NCI-H1092 (cell line): ENCODE measurements around the gene ASAH2B.

Experiments
- DNase-seq: peaks from one replicate; lab custom pipeline; 2025; lab: John Stamatoyannopoulos, UW

ASAH2B gene

DNA sequence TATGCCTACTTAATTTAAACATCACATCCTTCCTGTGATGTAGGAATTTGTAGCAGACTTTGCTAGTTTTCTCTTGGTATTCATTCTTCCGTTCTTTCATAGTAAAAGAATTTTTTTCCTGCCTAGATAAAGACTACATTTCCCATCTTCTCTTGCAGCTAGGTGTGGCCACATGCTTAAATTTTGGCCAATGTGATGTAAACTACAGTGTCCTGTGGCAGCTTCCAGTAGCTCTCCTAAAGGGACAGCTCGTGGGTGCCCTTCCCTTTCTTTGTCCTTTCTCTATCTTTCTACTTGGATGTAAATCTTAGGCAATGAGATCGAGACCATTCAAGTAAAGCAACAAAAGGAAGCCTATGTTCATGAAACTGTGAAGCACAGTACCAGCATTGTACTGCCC is 58.6 kb downstream of the ASAH2B start:
- DNase-seq: no peak

DNA sequence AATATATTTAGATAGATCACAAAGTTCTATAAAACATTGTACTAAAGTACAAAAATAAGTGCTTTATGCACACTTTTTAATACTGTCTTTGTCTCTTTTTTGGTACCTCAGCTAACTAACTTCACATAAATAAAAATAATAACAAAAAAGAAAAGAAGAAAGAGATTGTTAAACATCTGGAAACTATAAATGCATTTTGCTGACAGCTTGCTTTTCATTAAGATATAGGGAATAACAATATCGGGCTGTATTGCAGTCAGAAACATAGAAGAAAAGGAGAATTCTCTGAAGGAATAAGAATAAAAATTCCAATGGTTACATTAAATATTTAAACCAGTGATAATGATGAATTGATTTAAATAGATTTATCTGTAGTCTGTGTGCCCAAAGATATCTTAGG is 59.9 kb downstream of the ASAH2B start:
- no peak for DNase-seq

GRCh38 chr10:50805981-50806622 is 66.4 kb downstream of the ASAH2B start:
- DNase-seq: no peak

DNA sequence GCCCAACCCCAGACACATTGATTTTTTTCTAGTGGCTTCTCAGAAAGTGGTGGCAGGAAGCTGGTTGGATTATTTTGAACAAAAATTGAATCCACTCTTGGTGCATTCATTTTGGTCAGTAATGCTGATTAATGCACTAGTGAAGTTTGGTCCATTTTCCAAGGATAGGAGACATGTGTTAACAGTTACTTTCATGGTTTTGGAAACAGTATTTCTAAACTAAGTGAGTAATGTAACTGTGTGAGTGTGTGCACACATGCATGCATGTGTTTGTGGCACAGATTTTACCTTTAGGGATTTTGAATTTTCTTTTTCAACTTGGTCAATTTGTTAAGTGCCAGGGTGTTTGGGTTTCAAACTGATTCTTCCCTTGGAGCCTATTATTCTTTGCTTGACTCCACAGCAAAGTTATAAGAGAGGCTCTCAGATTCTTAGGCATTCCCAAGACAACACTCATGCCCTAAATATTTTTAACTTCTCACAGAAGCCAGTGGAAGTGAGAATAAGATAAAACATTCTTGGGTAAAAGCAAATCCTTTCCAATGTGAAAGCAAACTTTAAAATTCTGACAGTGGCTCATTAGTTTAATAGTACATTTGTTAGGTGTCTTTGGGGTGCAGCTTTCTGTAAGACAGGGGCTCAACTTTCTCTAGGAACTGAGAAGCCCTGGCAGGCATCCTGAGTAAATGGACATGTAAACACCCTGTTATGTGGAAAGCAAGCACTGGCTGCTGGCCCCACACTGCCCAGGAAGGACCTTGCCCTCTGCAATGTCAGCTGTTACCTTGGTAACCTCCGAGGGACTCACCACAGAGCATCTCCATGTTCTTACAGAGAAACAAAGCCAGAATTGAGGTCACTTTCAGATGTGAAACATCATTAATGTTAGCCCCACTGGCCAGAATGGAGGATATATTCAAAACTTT is 68.4 kb downstream of the ASAH2B start:
- no peak for DNase-seq
